A673 (cell line): Measurements from ENCODE around the gene SLC16A5.

ENCODE experiments used
- CTCF ChIP-seq: fragments of 300-800, 200-600 bp; sonication (generic); conservative IDR thresholded peaks from 2 replicates; pipeline ENCODE4 v1.5.1; 2017; ENCODE audit warnings: low read depth, mild to moderate bottlenecking, antibody characterized with exemption, low read length, moderate library complexity, mixed read lengths
- EZH2 ChIP-seq: fragments of 200-600 bp; sonication (generic); IDR thresholded peaks from 2 replicates; pipeline ENCODE4 v1.6.1; 2017; ENCODE audit warnings: borderline replicate concordance, low read depth, mild to moderate bottlenecking, mixed read lengths, antibody characterized with exemption, low read length; ENCODE audit not compliant: poor library complexity, severe bottlenecking

DNA sequence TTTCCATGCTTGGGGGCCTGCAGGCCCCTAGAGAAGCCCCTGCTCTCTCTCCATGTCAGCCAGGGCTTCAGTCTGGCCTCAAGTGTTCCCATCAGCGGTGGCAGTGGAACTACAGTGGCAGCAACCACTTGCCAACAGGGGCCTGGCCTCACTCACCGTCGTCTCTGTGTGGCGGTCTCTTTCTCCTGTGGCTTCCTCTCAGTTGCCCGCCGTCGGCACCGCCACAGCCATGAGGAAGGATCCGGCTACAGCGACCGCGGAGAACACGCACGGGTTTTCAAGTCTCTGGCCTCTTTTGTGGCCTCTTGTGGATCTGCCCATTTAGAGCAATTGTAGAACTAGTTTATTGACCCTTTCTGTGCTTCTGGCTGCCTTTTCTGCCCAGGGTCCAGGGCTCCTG, 30.6 kb downstream of the SLC16A5 start:
- TF ChIP-seq CTCF: no peak
- no peak for TF ChIP-seq EZH2
